ENCODE results near the gene RASL10B.
A peak's percentile ranks its signal among the peaks of the same experiment; 100 is the strongest.

The RASL10B gene

GRCh38 chr17:35743626-35744328 lies 12.3 kb downstream of the RASL10B start:
- TF ChIP-seq CTCF (IDR thresholded peaks at IDR 0.05; ENCODE audit: low read depth, low read length, missing control alignments), result no peak
- in situ Hi-C loops (cut with HindIII; ENCODE audit: low pct_ligation_motif_present, low sequenced_read_pairs), result no loop called here
- no peak overlapping the region for H3K4me3 ChIP-seq (ENCODE audit: low read depth, low read length)
- peaks cover 20% of the 10 kb centered on the region for H3K27me3 ChIP-seq (replicated peaks)
- DNase-seq, result peak; percentile 28
- no peaks in the 10 kb centered on the region for H3K36me3 ChIP-seq (replicated peaks)
- H3K27ac ChIP-seq, result no peak overlapping the region

GRCh38 chr17:35744830-35745229 lies 13.4 kb downstream of the RASL10B start:
- no peak for TF ChIP-seq CTCF (IDR thresholded peaks at IDR 0.05; ENCODE audit: low read depth, low read length, missing control alignments)
- peaks cover 31% of the 10 kb centered on the region for H3K27me3 ChIP-seq (replicated peaks)
- no peaks in the 10 kb centered on the region for H3K36me3 ChIP-seq (replicated peaks)
- in situ Hi-C loops (cut with HindIII; ENCODE audit: low pct_ligation_motif_present, low sequenced_read_pairs), result no loop called here
- no peak overlapping the region for H3K27ac ChIP-seq
- H3K4me3 ChIP-seq (ENCODE audit: low read depth, low read length), result no peak overlapping the region
- no peak for DNase-seq

- no peaks in the 10 kb centered on the region for H3K36me3 ChIP-seq (replicated peaks)
- H3K4me3 ChIP-seq (ENCODE audit: low read depth, low read length), result no peak overlapping the region
- H3K27me3 ChIP-seq (replicated peaks), result peaks cover 31% of the 10 kb centered on the region
- in situ Hi-C loops (cut with HindIII; ENCODE audit: low pct_ligation_motif_present, low sequenced_read_pairs), result no loop called here
- no peak overlapping the region for H3K27ac ChIP-seq
- TF ChIP-seq CTCF (IDR thresholded peaks at IDR 0.05; ENCODE audit: low read depth, low read length, missing control alignments), result no peak
- DNase-seq, result no peak
Observed at GRCh38 chr17:35745246-35745645, 13.8 kb downstream of the RASL10B start.

DNA sequence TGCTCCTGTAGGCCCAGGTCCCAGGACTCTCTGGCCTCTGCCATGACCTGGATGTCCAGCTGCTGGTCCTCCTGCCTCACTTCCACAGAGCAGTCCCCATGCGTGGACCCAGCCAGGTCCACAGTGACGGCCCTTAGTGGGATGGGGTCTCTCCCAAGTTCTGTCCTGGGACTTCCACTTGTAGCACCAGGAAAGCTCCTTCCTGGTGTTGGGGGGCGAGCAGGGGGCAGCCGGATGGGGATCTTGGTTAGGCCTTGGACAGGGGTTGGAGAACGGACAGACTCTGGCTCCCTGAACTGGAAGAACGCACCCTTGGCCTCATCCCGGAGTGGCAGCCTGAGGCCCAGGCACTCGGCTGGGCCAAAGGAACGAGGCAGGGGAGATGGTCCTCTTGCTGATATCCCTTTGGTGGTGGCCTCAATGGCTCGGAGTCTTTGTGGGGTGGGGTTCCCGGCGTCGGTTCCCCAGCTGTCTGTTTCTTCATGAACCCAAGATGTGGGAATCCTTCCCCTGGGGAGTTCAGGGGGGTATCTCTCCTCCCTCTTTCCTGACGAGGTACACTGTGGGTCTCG lies 14.4 kb downstream of the RASL10B start:
- DNase-seq, result no peak
- Histone ChIP-seq H3K36me3 (replicated peaks) (no peaks in the 10 kb centered on the region), H3K27me3 (replicated peaks) (peaks cover 31% of the 10 kb centered on the region), H3K27ac (no peak overlapping the region), H3K4me3 (ENCODE audit: low read depth, low read length) (no peak overlapping the region)
- no peak for TF ChIP-seq CTCF (IDR thresholded peaks at IDR 0.05; ENCODE audit: low read depth, low read length, missing control alignments)
- in situ Hi-C loops (cut with HindIII; ENCODE audit: low pct_ligation_motif_present, low sequenced_read_pairs), result no loop called here

DNA sequence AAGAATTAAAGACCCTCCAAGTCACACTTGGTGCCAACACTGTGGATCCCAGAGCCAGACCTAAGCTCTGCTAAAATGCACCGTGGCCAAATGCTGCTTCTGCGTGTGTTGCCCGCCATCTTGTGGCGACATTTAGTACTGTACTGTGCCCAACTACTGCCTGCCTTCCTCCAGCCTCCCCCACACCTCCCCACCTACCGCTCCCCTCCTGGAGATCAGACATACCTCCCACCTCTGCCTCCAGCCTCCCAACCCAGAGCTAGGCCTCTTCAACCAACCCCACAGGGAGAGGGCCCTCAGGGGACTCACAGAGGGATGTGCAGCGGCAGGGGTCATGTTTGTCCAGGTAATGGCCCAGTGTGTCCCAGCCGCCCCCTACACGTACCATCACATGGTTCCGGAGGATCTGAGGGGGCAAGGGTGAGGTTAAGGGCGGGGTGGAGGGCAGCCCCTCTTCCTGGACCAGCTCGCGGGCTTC lies 16.1 kb downstream of the RASL10B start:
- in situ Hi-C loops (cut with HindIII; ENCODE audit: low pct_ligation_motif_present, low sequenced_read_pairs), result no loop called here
- DNase-seq, result peak; percentile 64
- Histone ChIP-seq H3K27ac (no peak overlapping the region), H3K4me3 (ENCODE audit: low read depth, low read length) (no peak overlapping the region), H3K27me3 (replicated peaks) (peaks cover 24% of the 10 kb centered on the region), H3K36me3 (replicated peaks) (no peaks in the 10 kb centered on the region)
- TF ChIP-seq CTCF (IDR thresholded peaks at IDR 0.05; ENCODE audit: low read depth, low read length, missing control alignments), result peak; percentile 90

Data from brain microvascular endothelial cell (primary cell).